PC-3 (cell line): ENCODE data around the gene RESP18.

Experiments used
- EZH2 ChIP-seq: fragments of 300-600 bp; sonication (generic); IDR thresholded peaks from one replicate; pipeline ENCODE4 v1.6.1; 2017; ENCODE audit warnings: antibody characterized with exemption, mild to moderate bottlenecking, low read length; ENCODE audit not compliant: unreplicated experiment
- EZH2phosphoT487 ChIP-seq: fragments of 300-600 bp; sonication (generic); IDR thresholded peaks from 2 replicates; pipeline ENCODE4 v1.6.1; 2018; ENCODE audit warnings: mild to moderate bottlenecking, antibody characterized with exemption, low read length, borderline replicate concordance
- TF ChIP-seq, protein P1 (sequence below): fragments of 300-600 bp; sonication (generic); conservative IDR thresholded peaks from 2 replicates; pipeline ENCODE4 v1.5.1; 2017; ENCODE audit warnings: antibody characterized with exemption, low read depth, mild to moderate bottlenecking, low read length

DNA sequence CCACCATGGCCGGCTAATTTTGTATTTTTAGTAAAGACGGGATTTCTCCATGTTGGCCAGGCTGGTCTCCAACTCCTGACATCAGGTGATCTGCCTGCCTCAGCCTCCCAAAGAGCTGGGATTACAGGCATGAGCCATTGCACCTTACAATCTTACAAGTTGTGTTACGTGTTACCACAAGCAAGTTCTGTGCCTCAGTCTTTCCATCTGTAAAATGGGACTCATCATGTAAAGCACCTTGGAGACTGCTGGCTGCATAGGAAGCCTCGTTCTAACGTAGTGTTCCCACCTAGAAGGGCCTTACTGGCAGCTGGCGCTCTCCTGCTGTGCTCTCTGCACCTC is 43.4 kb downstream of the RESP18 start:
- TF ChIP-seq, protein P1, sequence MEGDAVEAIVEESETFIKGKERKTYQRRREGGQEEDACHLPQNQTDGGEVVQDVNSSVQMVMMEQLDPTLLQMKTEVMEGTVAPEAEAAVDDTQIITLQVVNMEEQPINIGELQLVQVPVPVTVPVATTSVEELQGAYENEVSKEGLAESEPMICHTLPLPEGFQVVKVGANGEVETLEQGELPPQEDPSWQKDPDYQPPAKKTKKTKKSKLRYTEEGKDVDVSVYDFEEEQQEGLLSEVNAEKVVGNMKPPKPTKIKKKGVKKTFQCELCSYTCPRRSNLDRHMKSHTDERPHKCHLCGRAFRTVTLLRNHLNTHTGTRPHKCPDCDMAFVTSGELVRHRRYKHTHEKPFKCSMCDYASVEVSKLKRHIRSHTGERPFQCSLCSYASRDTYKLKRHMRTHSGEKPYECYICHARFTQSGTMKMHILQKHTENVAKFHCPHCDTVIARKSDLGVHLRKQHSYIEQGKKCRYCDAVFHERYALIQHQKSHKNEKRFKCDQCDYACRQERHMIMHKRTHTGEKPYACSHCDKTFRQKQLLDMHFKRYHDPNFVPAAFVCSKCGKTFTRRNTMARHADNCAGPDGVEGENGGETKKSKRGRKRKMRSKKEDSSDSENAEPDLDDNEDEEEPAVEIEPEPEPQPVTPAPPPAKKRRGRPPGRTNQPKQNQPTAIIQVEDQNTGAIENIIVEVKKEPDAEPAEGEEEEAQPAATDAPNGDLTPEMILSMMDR: no peak
- no peak for TF ChIP-seq EZH2
- TF ChIP-seq EZH2phosphoT487: no peak
